CD14-positive monocyte (primary cell): ENCODE data around the gene RAMACL. TPM values are rescaled to one million over a fixed set of nuclear protein-coding genes. Genes with fewer than 3 reads are reported as not detected.

Source experiments
- DNase-seq, 3 donors: peaks; one replicate each; pipeline ENCODE4 v3.0.0-alpha.2; 2011 to 2022
- H2AFZ ChIP-seq: 2 replicates; pipeline ENCODE4 v1.6.0; 2012; ENCODE audit warnings: mild to moderate bottlenecking, low read depth, low read length, inconsistent platforms; ENCODE audit not compliant: insufficient read depth, poor library complexity, severe bottlenecking
- H3K27ac ChIP-seq, 2 donors: 1 replicate in 1 of 2; 2 replicates in 1 of 2; pipeline ENCODE4 v1.5.1; 2012 to 2013; ENCODE audit warnings: low read length in 2 of 2, control low read depth in 1 of 2, inconsistent platforms in 1 of 2, low read depth in 1 of 2, mild to moderate bottlenecking in 1 of 2
- H3K27me3 ChIP-seq, 2 donors: one replicate each; pipeline versions ENCODE4 v1.6.0 to v1.6.1; 2011 to 2013; ENCODE audit warnings: low read length in 2 of 2; ENCODE audit not compliant: control insufficient read depth in 2 of 2, insufficient read depth in 2 of 2
- H3K36me3 ChIP-seq, 2 donors: replicated peaks in 1 of 2; 1 replicate in 1 of 2; 2 replicates in 1 of 2; pipeline versions ENCODE4 v1.5.1 to v1.6.1; 2012 to 2013; ENCODE audit warnings: low read length in 2 of 2, control low read depth in 1 of 2, inconsistent platforms in 1 of 2, mild to moderate bottlenecking in 1 of 2; ENCODE audit not compliant: insufficient read depth in 2 of 2, control insufficient read depth in 1 of 2
- H3K4me1 ChIP-seq, 2 donors: 1 replicate in 1 of 2; 2 replicates in 1 of 2; pipeline versions ENCODE4 v1.5.1 to v1.6.1; 2012 to 2013; ENCODE audit warnings: low read length in 2 of 2, control low read depth in 1 of 2, inconsistent platforms in 1 of 2, mild to moderate bottlenecking in 1 of 2, moderate library complexity in 1 of 2; ENCODE audit not compliant: insufficient read depth in 2 of 2, control insufficient read depth in 1 of 2
- H3K4me2 ChIP-seq: replicated peaks from 2 replicates; pipeline ENCODE3; 2012; ENCODE audit warnings: low read length, moderate library complexity, mild to moderate bottlenecking; ENCODE audit not compliant: poor library complexity, severe bottlenecking; ENCODE audit errors: extremely low read depth
- H3K4me3 ChIP-seq, 3 experiments: fragments of 200-600 bp in 1 of 3; sonication (generic) in 1 of 3; replicated peaks in 1 of 3; 1 replicate in 2 of 3; 2 replicates in 1 of 3; pipeline ENCODE4 v1.5.1; 2011 to 2013; ENCODE audit warnings: low read length in 3 of 3, mild to moderate bottlenecking in 3 of 3, control low read depth in 2 of 3, low read depth in 2 of 3, inconsistent platforms in 1 of 3, moderate library complexity in 1 of 3
- H3K79me2 ChIP-seq: 2 replicates; pipeline ENCODE4 v1.6.0; 2012; ENCODE audit warnings: mild to moderate bottlenecking, control low read depth, inconsistent platforms, low read length, moderate library complexity; ENCODE audit not compliant: insufficient read depth
- H3K9ac ChIP-seq: 2 replicates; pipeline ENCODE4 v1.6.0; 2017; ENCODE audit warnings: low read length, mild to moderate bottlenecking; ENCODE audit not compliant: insufficient read depth, poor library complexity, severe bottlenecking
- H3K9me3 ChIP-seq, 2 donors: replicated peaks in 1 of 2; 1 replicate in 1 of 2; 2 replicates in 1 of 2; pipeline versions ENCODE4 v1.5.1 to v1.6.1; 2012 to 2013; ENCODE audit warnings: low read length in 2 of 2, control low read depth in 1 of 2; ENCODE audit not compliant: control insufficient read depth in 1 of 2, insufficient read depth in 1 of 2
- H4K20me1 ChIP-seq: 2 replicates; pipeline ENCODE4 v1.6.0; 2012; ENCODE audit warnings: mild to moderate bottlenecking, low read length, control low read depth, moderate library complexity; ENCODE audit not compliant: insufficient read depth
- H3K27ac Mint-ChIP-seq, 7 donors: one replicate each; pipeline ENCODE4 v1.8.0; 2020; ENCODE audit warnings: mild to moderate bottlenecking in 7 of 7, mixed read lengths in 7 of 7, moderate library complexity in 6 of 7, inconsistent platforms in 2 of 7
- H3K27me3 Mint-ChIP-seq, 3 donors: one replicate each; pipeline ENCODE4 v1.8.0; 2021 to 2022; ENCODE audit warnings: low read depth in 3 of 3, mild to moderate bottlenecking in 3 of 3, mixed read lengths in 3 of 3, moderate library complexity in 3 of 3, inconsistent platforms in 1 of 3
- H3K36me3 Mint-ChIP-seq, 2 donors: one replicate each; pipeline ENCODE4 v1.8.0; 2020; ENCODE audit warnings: mixed read lengths in 2 of 2, inconsistent platforms in 1 of 2, mild to moderate bottlenecking in 1 of 2
- H3K4me1 Mint-ChIP-seq: one replicate; pipeline ENCODE4 v1.8.0; 2020; ENCODE audit warnings: mild to moderate bottlenecking, mixed read lengths
- H3K4me3 Mint-ChIP-seq, 2 donors: one replicate each; pipeline ENCODE4 v1.8.0; 2020; ENCODE audit warnings: mild to moderate bottlenecking in 2 of 2, mixed read lengths in 2 of 2, moderate library complexity in 1 of 2
- H3K9me3 Mint-ChIP-seq, 7 donors: one replicate each; pipeline ENCODE4 v1.8.0; 2020 to 2022; ENCODE audit warnings: mixed read lengths in 7 of 7, mild to moderate bottlenecking in 6 of 7, moderate library complexity in 6 of 7, inconsistent platforms in 2 of 7
- CTCF ChIP-seq: fragments of 200-600 bp; IDR thresholded peaks from one replicate; pipeline ENCODE4 v1.8.0; 2022; ENCODE audit warnings: antibody characterized with exemption, mild to moderate bottlenecking
- WGBS: methylation state at CpG from one replicate; pipeline ENCODE4 v1.1.5; 2013; ENCODE audit warnings: missing lambda C conversion rate; ENCODE audit not compliant: insufficient coverage; 5-methylcytosine and 5-hydroxymethylcytosine counted together
- intact Hi-C, 2 donors: fragments of 100-400 bp; cut with micrococcal nuclease; formaldehyde crosslinking; loops; one replicate each; pipeline versions ENCODE4 v1.15.0 to v1.15.1; 2023
- polyA plus RNA-seq, 3 donors: library from polyadenylated mRNA; depleted of rRNA in 1 of 3; unstranded in 2 of 3; stranded (reverse) in 1 of 3; fragments of 300-500 nt in 2 of 3; fragments of >200 nt in 1 of 3; fragmentation: Illumina TruSeq in 2 of 3; gene quantifications; 1 replicate in 2 of 3; 2 replicates in 1 of 3; pipeline ENCODE4 v1.2.3, GENCODE V29; 2012 to 2021

RAMACL gene
- polyA plus RNA-seq, 3 donors = 0.05 to 0.33 (median 0.11) TPM

- peaks cover 27 to 36% of the 10 kb centered on the region in 2 donors for H3K27me3 ChIP-seq
- H3K4me1 Mint-ChIP-seq = peaks cover 25% of the 10 kb centered on the region
- H3K9me3 Mint-ChIP-seq = peaks cover 0 to 11% (median 5%) of the 10 kb centered on the region in 7 donors
- no peak for TF ChIP-seq CTCF
- WGBS = under 1% methylated on average over 82 of the region's 87 CpGs
- H3K27me3 Mint-ChIP-seq = peaks cover 42 to 48% (median 48%) of the 10 kb centered on the region in 3 donors
- H3K79me2 ChIP-seq = no peaks in the 10 kb centered on the region
- peak; percentile 99 to 100 (median 100) for DNase-seq
- H3K27ac ChIP-seq = peak within 1 kb of the TSS; percentile 52 to 81
- no peaks in the 10 kb centered on the region for H3K36me3 Mint-ChIP-seq
- H3K4me3 Mint-ChIP-seq = peak within 1 kb of the TSS; percentile 91 to 93
- peak within 1 kb of the TSS; percentile 55 to 79 (median 62) for H3K4me3 ChIP-seq
- H3K36me3 ChIP-seq = no peaks in the 10 kb centered on the region
- H2AFZ ChIP-seq = peak within 1 kb of the TSS; percentile 84
- intact Hi-C loops = loop anchor here (5.0 to 10.0 kb wide), 7 partner anchors 242 to 375 kb away; partner anchors contain the start of genes MPC1 (in 2 of the 2), RNASET2 (in 2 of the 2) and SFT2D1 (in 1 of the 2)
- H3K4me1 ChIP-seq = peaks cover 21 to 29% of the 10 kb centered on the region in 2 donors
- H3K4me2 ChIP-seq = peak within 1 kb of the TSS; percentile 99
- H3K9ac ChIP-seq = peak within 1 kb of the TSS; percentile 73
- H3K9me3 ChIP-seq = no peaks in the 10 kb centered on the region
- no peaks in the 10 kb centered on the region for H4K20me1 ChIP-seq
- peak within 1 kb of the TSS; percentile 73 to 93 (median 86) for H3K27ac Mint-ChIP-seq
Measured at GRCh38 chr6:166627033-166627874, 40.8 kb upstream of the RAMACL start, which contains the start of gene RPS6KA2. TSS of gene RPS6KA2 (minus strand) at chr6:166627251. CDS start at chr6:166627019, 232 bp downstream.

- peaks cover 27 to 36% of the 10 kb centered on the region in 2 donors for H3K27me3 ChIP-seq
- H3K9ac ChIP-seq = peak overlapping the region; percentile 53
- H3K4me3 Mint-ChIP-seq = peak overlapping the region; percentile 75 to 89
- no peaks in the 10 kb centered on the region for H3K36me3 ChIP-seq
- DNase-seq = peak in 2 of 3 donors; percentile 27 to 28
- H3K4me2 ChIP-seq = peak overlapping the region; percentile 82
- no peaks in the 10 kb centered on the region for H3K36me3 Mint-ChIP-seq
- H3K4me1 ChIP-seq = peaks cover 21 to 29% of the 10 kb centered on the region in 2 donors
- H3K9me3 Mint-ChIP-seq = peaks cover 0 to 11% (median 5%) of the 10 kb centered on the region in 7 donors
- peak overlapping the region; percentile 84 for H2AFZ ChIP-seq
- no peaks in the 10 kb centered on the region for H4K20me1 ChIP-seq
- TF ChIP-seq CTCF = no peak
- peaks cover 25% of the 10 kb centered on the region for H3K4me1 Mint-ChIP-seq
- no peaks in the 10 kb centered on the region for H3K9me3 ChIP-seq
- H3K27ac Mint-ChIP-seq = no peak overlapping the region
- intact Hi-C loops = loop anchor here (5.0 to 10.0 kb wide), 7 partner anchors 242 to 376 kb away; partner anchors contain the start of genes MPC1 (in 2 of the 2), RNASET2 (in 2 of the 2) and SFT2D1 (in 1 of the 2)
- 3% methylated on average over 57 of the region's 66 CpGs for WGBS
- H3K79me2 ChIP-seq = no peaks in the 10 kb centered on the region
- H3K27ac ChIP-seq = no peak overlapping the region
- H3K27me3 Mint-ChIP-seq = peaks cover 38 to 51% (median 46%) of the 10 kb centered on the region in 3 donors
- H3K4me3 ChIP-seq = peak overlapping the region; percentile 51 to 79 (median 55)
Measured at GRCh38 chr6:166626177-166627032, 39.9 kb upstream of the RAMACL start.
